ENCODE measurements around the gene ARL6.

ARL6 gene

GRCh38 chr3:97810779-97811390 lies 46.3 kb downstream of the ARL6 start:
- no peak for ATAC-seq
- H3K27ac Mint-ChIP-seq = no peak overlapping the region
- DNase-seq (ENCODE audit: low spot score in 2 of 2) = no peak
- no peaks in the 10 kb centered on the region for H3K9me3 Mint-ChIP-seq
- no peaks in the 10 kb centered on the region for H3K36me3 Mint-ChIP-seq
- no peak overlapping the region for H3K4me3 Mint-ChIP-seq
- H3K4me1 Mint-ChIP-seq = peaks cover 5% of the 10 kb centered on the region

GRCh38 chr3:97815149-97815917 lies 50.8 kb downstream of the ARL6 start:
- ATAC-seq = peak; percentile 97
- Mint-ChIP-seq H3K4me3 (no peak overlapping the region), H3K27ac (no peak overlapping the region), H3K36me3 (no peaks in the 10 kb centered on the region), H3K4me1 (peaks cover 7% of the 10 kb centered on the region), H3K9me3 (no peaks in the 10 kb centered on the region)
- no peak for DNase-seq (ENCODE audit: low spot score in 2 of 2)

GRCh38 chr3:97816811-97817210 lies 52.3 kb downstream of the ARL6 start:
- DNase-seq (ENCODE audit: low spot score in 2 of 2) (no peak), ATAC-seq (no peak)
- Mint-ChIP-seq H3K27ac (no peak overlapping the region), H3K4me1 (peaks cover 17% of the 10 kb centered on the region), H3K36me3 (no peaks in the 10 kb centered on the region), H3K4me3 (no peak overlapping the region), H3K9me3 (no peaks in the 10 kb centered on the region)

- DNase-seq (ENCODE audit: low spot score in 2 of 2) (no peak), ATAC-seq (no peak)
- no peak overlapping the region for H3K4me3 Mint-ChIP-seq
- H3K4me1 Mint-ChIP-seq = peaks cover 25% of the 10 kb centered on the region
- H3K9me3 Mint-ChIP-seq = no peaks in the 10 kb centered on the region
- H3K27ac Mint-ChIP-seq = no peak overlapping the region
- peaks cover 7% of the 10 kb centered on the region for H3K36me3 Mint-ChIP-seq
Observed at GRCh38 chr3:97817965-97818364, 53.4 kb downstream of the ARL6 start.

- no peak for DNase-seq (ENCODE audit: low spot score in 2 of 2)
- Mint-ChIP-seq H3K9me3 (no peaks in the 10 kb centered on the region), H3K4me1 (peaks cover 44% of the 10 kb centered on the region), H3K4me3 (peak overlapping the region; percentile 95), H3K36me3 (peaks cover 7% of the 10 kb centered on the region), H3K27ac (peak overlapping the region; percentile 89)
- ATAC-seq = no peak
Observed at GRCh38 chr3:97820780-97821179, 56.2 kb downstream of the ARL6 start.

- Mint-ChIP-seq H3K4me3 (peak overlapping the region; percentile 95), H3K36me3 (peaks cover 7% of the 10 kb centered on the region)
- DNase-seq (ENCODE audit: low spot score in 2 of 2) = no peak
Observed at GRCh38 chr3:97821287-97821773, 56.8 kb downstream of the ARL6 start.

GRCh38 chr3:97821774-97822358 lies 57.3 kb downstream of the ARL6 start, which contains the start of gene CRYBG3:
TSS of gene CRYBG3 (plus strand) at chr3:97822011. CDS start at chr3:97822207, 196 bp downstream.
- ATAC-seq = peak; percentile 99
- Mint-ChIP-seq H3K4me3 (peak within 1 kb of the TSS; percentile 95), H3K9me3 (no peaks in the 10 kb centered on the region), H3K27ac (peak within 1 kb of the TSS; percentile 89), H3K36me3 (peaks cover 7% of the 10 kb centered on the region), H3K4me1 (peaks cover 41% of the 10 kb centered on the region)
- DNase-seq (ENCODE audit: low spot score in 2 of 2) = peak; percentile 85 to 88

More at GRCh38 chr3:97821287-97821773, 56.8 kb downstream of the ARL6 start:
- peaks cover 41% of the 10 kb centered on the region for H3K4me1 Mint-ChIP-seq
- H3K27ac Mint-ChIP-seq = peak overlapping the region; percentile 89
- peak; percentile 59 for ATAC-seq
- H3K9me3 Mint-ChIP-seq = no peaks in the 10 kb centered on the region

GRCh38 chr3:97822359-97822775 lies 57.8 kb downstream of the ARL6 start:
- ATAC-seq (peak; percentile 20), DNase-seq (ENCODE audit: low spot score in 2 of 2) (peak; percentile 8 to 54)
- Mint-ChIP-seq H3K36me3 (peaks cover 7% of the 10 kb centered on the region), H3K4me3 (peak overlapping the region; percentile 95), H3K4me1 (peaks cover 41% of the 10 kb centered on the region), H3K9me3 (no peaks in the 10 kb centered on the region), H3K27ac (peak overlapping the region; percentile 89)

GRCh38 chr3:97823046-97824004 lies 58.8 kb downstream of the ARL6 start:
- DNase-seq (ENCODE audit: low spot score in 2 of 2) = no peak
- peak overlapping the region; percentile 89 for H3K27ac Mint-ChIP-seq
- H3K36me3 Mint-ChIP-seq = peaks cover 7% of the 10 kb centered on the region
- H3K4me1 Mint-ChIP-seq = peaks cover 41% of the 10 kb centered on the region
- ATAC-seq = no peak
- peak overlapping the region; percentile 95 for H3K4me3 Mint-ChIP-seq
- H3K9me3 Mint-ChIP-seq = no peaks in the 10 kb centered on the region

- ATAC-seq (no peak), DNase-seq (ENCODE audit: low spot score in 2 of 2) (no peak)
- no peaks in the 10 kb centered on the region for H3K9me3 Mint-ChIP-seq
- peaks cover 47% of the 10 kb centered on the region for H3K4me1 Mint-ChIP-seq
- H3K4me3 Mint-ChIP-seq = no peak overlapping the region
- no peak overlapping the region for H3K27ac Mint-ChIP-seq
- H3K36me3 Mint-ChIP-seq = peaks cover 7% of the 10 kb centered on the region
Observed at GRCh38 chr3:97825101-97825500, 60.5 kb downstream of the ARL6 start.

- Mint-ChIP-seq H3K4me1 (peaks cover 29% of the 10 kb centered on the region), H3K9me3 (no peaks in the 10 kb centered on the region), H3K36me3 (no peaks in the 10 kb centered on the region), H3K27ac (no peak overlapping the region), H3K4me3 (no peak overlapping the region)
- DNase-seq (ENCODE audit: low spot score in 2 of 2) (no peak), ATAC-seq (no peak)
Observed at GRCh38 chr3:97827741-97828471, 63.3 kb downstream of the ARL6 start.

- no peaks in the 10 kb centered on the region for H3K36me3 Mint-ChIP-seq
- no peaks in the 10 kb centered on the region for H3K9me3 Mint-ChIP-seq
Observed at GRCh38 chr3:97829198-97829597, 64.6 kb downstream of the ARL6 start.

GRCh38 chr3:97830638-97831037 lies 66.1 kb downstream of the ARL6 start:
- H3K9me3 Mint-ChIP-seq = no peaks in the 10 kb centered on the region
- ATAC-seq (no peak), DNase-seq (ENCODE audit: low spot score in 2 of 2) (no peak)
- H3K4me3 Mint-ChIP-seq = no peak overlapping the region
- no peak overlapping the region for H3K27ac Mint-ChIP-seq
- no peaks in the 10 kb centered on the region for H3K36me3 Mint-ChIP-seq
- H3K4me1 Mint-ChIP-seq = peaks cover 14% of the 10 kb centered on the region

More at GRCh38 chr3:97829198-97829597, 64.6 kb downstream of the ARL6 start:
- DNase-seq (ENCODE audit: low spot score in 2 of 2) (no peak), ATAC-seq (no peak)
- H3K4me1 Mint-ChIP-seq = peaks cover 16% of the 10 kb centered on the region
- H3K4me3 Mint-ChIP-seq = no peak overlapping the region
- no peak overlapping the region for H3K27ac Mint-ChIP-seq

GRCh38 chr3:97831140-97831539 lies 66.6 kb downstream of the ARL6 start:
- H3K27ac Mint-ChIP-seq = no peak overlapping the region
- H3K4me3 Mint-ChIP-seq = no peak overlapping the region
- ATAC-seq (no peak), DNase-seq (ENCODE audit: low spot score in 2 of 2) (no peak)
- no peaks in the 10 kb centered on the region for H3K9me3 Mint-ChIP-seq
- H3K36me3 Mint-ChIP-seq = no peaks in the 10 kb centered on the region
- H3K4me1 Mint-ChIP-seq = peaks cover 15% of the 10 kb centered on the region

All from stimulated activated effector memory CD8-positive, alpha-beta T cell treated with anti-CD3 and anti-CD28 coated beads, Interleukin-12 subunit alpha, Interleukin-12 subunit beta, amount 100 ng/mL, for 72 hours (primary cell).